Measurements from ENCODE around the gene FZD1. TPM values are rescaled to one million over a fixed set of nuclear protein-coding genes. Genes with fewer than 3 reads are reported as not detected.

FZD1 gene
- total RNA-seq, 1 donor from 2014 or later: 5.4 TPM

GRCh38 chr7:91242097-91242844 is 22.0 kb upstream of the FZD1 start:
- peak; percentile 39 for FAIRE-seq
- no peaks in the 10 kb centered on the region for H3K27me3 ChIP-seq (ENCODE audit: insufficient read depth, low read length)
- no peak for TF ChIP-seq EZH2 (IDR thresholded peaks at IDR 0.05; ENCODE audit: insufficient read depth, low read length)
- TF ChIP-seq CTCF (IDR thresholded peaks at IDR 0.05; ENCODE audit: insufficient read depth, low read depth, low read length): no peak
- no peak overlapping the region for H3K4me3 ChIP-seq (ENCODE audit: insufficient read depth, low read depth, low read length)
- Mint-ChIP-seq H3K4me3 (ENCODE audit: unreplicated experiment) (no peak overlapping the region), H3K9me3 (ENCODE audit: unreplicated experiment) (no peaks in the 10 kb centered on the region), H3K36me3 (ENCODE audit: low read depth, unreplicated experiment) (no peaks in the 10 kb centered on the region), H3K27me3 (ENCODE audit: low read depth, unreplicated experiment) (no peaks in the 10 kb centered on the region), H3K27ac (ENCODE audit: unreplicated experiment) (no peak overlapping the region), H3K4me1 (ENCODE audit: low read depth, unreplicated experiment) (peaks cover 19% of the 10 kb centered on the region)
- H3K4me1 ChIP-seq (ENCODE audit: insufficient read depth, low read length): peaks cover 20% of the 10 kb centered on the region
- no peak overlapping the region for H3K27ac ChIP-seq (ENCODE audit: low read depth, low read length)
- DNase-seq (ENCODE audit: low read depth): peak; percentile 61
- H3K36me3 ChIP-seq (ENCODE audit: insufficient read depth, low read length): no peaks in the 10 kb centered on the region
- H3K9me3 ChIP-seq (ENCODE audit: insufficient read depth, low read depth, low read length): no peaks in the 10 kb centered on the region
- no peak overlapping the region for H3K4me2 ChIP-seq (ENCODE audit: low read length)
- no peaks in the 10 kb centered on the region for H4K20me1 ChIP-seq (ENCODE audit: insufficient read depth, low read length)
- no peaks in the 10 kb centered on the region for H3K79me2 ChIP-seq (ENCODE audit: insufficient read depth, low read length)
- no peak overlapping the region for H2AFZ ChIP-seq (ENCODE audit: low read depth, low read length)
- H3K9ac ChIP-seq (ENCODE audit: low read length): no peak overlapping the region

- no peak overlapping the region for H3K9ac ChIP-seq (ENCODE audit: low read length)
- peaks cover 2% of the 10 kb centered on the region for H3K9me3 Mint-ChIP-seq (ENCODE audit: unreplicated experiment)
- no peaks in the 10 kb centered on the region for H3K27me3 ChIP-seq (ENCODE audit: insufficient read depth, low read length)
- no peak overlapping the region for H3K4me3 Mint-ChIP-seq (ENCODE audit: unreplicated experiment)
- no peak overlapping the region for H3K27ac ChIP-seq (ENCODE audit: low read depth, low read length)
- H3K4me1 ChIP-seq (ENCODE audit: insufficient read depth, low read length): peaks cover 20% of the 10 kb centered on the region
- H3K4me1 Mint-ChIP-seq (ENCODE audit: low read depth, unreplicated experiment): peaks cover 21% of the 10 kb centered on the region
- FAIRE-seq (no peak), DNase-seq (ENCODE audit: low read depth) (peak; percentile 29)
- no peaks in the 10 kb centered on the region for H3K36me3 Mint-ChIP-seq (ENCODE audit: low read depth, unreplicated experiment)
- H3K4me3 ChIP-seq (ENCODE audit: insufficient read depth, low read depth, low read length): no peak overlapping the region
- H2AFZ ChIP-seq (ENCODE audit: low read depth, low read length): no peak overlapping the region
- H4K20me1 ChIP-seq (ENCODE audit: insufficient read depth, low read length): no peaks in the 10 kb centered on the region
- no peak overlapping the region for H3K27ac Mint-ChIP-seq (ENCODE audit: unreplicated experiment)
- no peaks in the 10 kb centered on the region for H3K79me2 ChIP-seq (ENCODE audit: insufficient read depth, low read length)
- H3K36me3 ChIP-seq (ENCODE audit: insufficient read depth, low read length): no peaks in the 10 kb centered on the region
- peak overlapping the region; percentile 51 for H3K4me2 ChIP-seq (ENCODE audit: low read length)
- no peaks in the 10 kb centered on the region for H3K27me3 Mint-ChIP-seq (ENCODE audit: low read depth, unreplicated experiment)
- H3K9me3 ChIP-seq (ENCODE audit: insufficient read depth, low read depth, low read length): no peaks in the 10 kb centered on the region
- TF ChIP-seq CTCF (IDR thresholded peaks at IDR 0.05; ENCODE audit: insufficient read depth, low read depth, low read length): no peak
- no peak for TF ChIP-seq EZH2 (IDR thresholded peaks at IDR 0.05; ENCODE audit: insufficient read depth, low read length)
Measured at GRCh38 chr7:91243591-91244301, 20.5 kb upstream of the FZD1 start.

All from astrocyte (in vitro differentiated cells and primary cell).